ENCODE results near the gene QRICH2.
"Not testable (repeated sequence)": the region's sequence is repeated elsewhere in the genome, so short reads cannot be mapped to it uniquely, and the experiment has no call there.

Gene QRICH2

GRCh38 chr17:76252040-76252954, 55.8 kb downstream of the QRICH2 start:
- DNase-seq (ENCODE audit: low read depth in 3 of 3, low spot score in 1 of 3): no peak

- DNase-seq (ENCODE audit: low read depth in 3 of 3, low spot score in 1 of 3): no peak
Measured at GRCh38 chr17:76251478-76252039, 56.5 kb downstream of the QRICH2 start.

DNA sequence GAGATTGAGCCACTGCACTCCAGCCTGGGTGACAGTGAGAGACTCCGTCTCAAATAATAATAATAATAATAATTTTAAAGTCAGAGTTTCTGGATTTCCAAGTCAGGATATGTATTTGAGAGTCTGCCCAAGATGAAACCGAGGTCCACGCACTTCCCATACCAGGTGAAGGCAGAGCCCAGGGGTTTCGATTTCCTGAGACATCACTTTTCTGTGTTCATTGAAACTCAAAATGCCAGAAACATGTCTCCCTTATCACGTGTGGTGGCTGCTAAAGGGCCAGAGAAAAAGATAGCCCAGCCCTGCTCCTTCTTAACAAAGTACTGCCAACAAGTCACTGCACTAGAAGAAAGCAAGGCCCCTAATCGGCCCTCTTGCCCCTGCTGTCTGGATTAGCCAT, 57.9 kb downstream of the QRICH2 start:
- DNase-seq (ENCODE audit: low read depth in 3 of 3, low spot score in 1 of 3): no peak

GRCh38 chr17:76248013-76248782, 59.9 kb downstream of the QRICH2 start:
- no peak for DNase-seq (ENCODE audit: low read depth in 3 of 3, low spot score in 1 of 3)

- no peak for DNase-seq (ENCODE audit: low read depth in 3 of 3, low spot score in 1 of 3)
Measured at GRCh38 chr17:76247304-76247703, 60.8 kb downstream of the QRICH2 start.

GRCh38 chr17:76246080-76247066, 61.7 kb downstream of the QRICH2 start:
- no peak for DNase-seq (ENCODE audit: low read depth in 3 of 3, low spot score in 1 of 3)

DNA sequence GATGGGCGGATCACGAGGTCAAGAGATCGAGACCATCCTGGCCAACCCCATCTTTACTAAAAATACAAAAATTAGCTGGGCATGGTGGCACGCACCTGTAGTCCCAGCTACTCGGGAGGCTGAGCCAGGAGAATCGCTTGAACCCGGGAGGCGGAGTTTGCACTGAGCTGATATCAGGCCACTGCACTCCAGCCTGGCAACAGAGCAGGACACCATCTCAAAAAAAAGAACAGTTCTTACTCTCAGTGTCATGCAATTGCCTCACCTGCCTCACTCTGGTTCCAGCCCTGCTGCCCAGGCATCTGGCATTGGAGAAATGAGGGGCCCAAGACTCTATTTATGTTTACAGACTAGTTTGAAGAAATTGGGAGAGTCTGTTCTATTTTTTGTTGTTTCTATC, 63.4 kb downstream of the QRICH2 start:
- not testable (repeated sequence) for DNase-seq (ENCODE audit: low read depth in 3 of 3, low spot score in 1 of 3)

DNA sequence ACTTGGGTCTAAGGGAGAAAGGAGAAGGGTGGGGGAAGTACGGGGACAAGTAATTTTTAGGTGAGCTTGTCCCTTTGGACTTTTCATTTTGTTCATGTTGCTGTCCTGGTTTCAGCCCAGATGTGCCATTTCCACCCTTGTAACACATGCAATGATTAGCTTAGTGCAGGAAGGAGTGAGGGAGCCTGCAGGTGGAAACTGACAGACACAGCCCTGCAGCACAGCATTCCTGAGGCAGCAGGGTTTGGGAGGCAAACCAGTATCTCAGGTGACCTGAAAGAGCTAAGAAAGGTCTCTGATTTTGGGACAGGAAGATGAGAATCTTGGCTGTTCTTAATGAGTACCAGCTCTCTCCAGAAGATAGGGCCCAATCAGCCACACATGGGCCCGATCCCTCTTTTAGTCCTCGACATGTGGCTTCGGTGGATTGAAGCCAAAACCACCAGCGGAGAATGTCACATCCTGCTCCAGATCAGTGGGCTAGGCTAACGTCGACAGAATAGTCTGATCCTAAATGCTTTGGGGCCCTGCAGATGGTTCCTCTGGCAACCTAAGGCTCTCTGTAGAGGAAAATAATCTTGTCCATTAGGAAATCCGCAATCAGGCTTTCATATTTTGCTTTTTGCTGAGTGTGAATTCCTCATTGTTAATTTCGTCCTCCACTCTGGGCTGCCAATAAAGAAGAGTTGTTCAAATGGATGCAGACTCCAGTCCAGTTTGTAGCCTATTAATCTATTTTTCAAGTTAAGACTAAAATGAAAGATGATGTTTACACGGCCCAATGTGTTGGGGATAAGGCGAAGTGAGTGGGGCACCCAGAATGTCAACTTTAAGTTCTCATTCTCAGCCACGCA, 64.0 kb downstream of the QRICH2 start:
- DNase-seq (ENCODE audit: low read depth in 3 of 3, low spot score in 1 of 3): no peak

GRCh38 chr17:76241691-76242255, 66.3 kb downstream of the QRICH2 start:
- no peak for DNase-seq (ENCODE audit: low read depth in 3 of 3, low spot score in 1 of 3)

DNA sequence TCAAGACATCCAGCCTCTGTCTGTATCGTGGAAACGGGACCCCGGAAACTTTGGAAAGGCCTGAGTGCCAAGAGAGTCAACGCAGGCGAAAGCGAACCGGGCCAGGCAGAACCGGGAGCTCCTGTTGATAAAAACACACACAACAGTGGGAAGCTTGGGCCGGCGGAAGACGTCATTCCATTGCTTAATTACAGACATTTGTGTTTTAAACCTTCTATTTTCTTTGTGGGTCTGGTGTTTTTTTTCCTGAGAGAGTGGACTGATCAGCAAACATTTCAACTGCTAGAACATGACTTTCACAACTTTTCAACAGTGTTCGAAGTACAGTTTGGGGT, 66.9 kb downstream of the QRICH2 start:
- DNase-seq (ENCODE audit: low read depth in 3 of 3, low spot score in 1 of 3): no peak

DNA sequence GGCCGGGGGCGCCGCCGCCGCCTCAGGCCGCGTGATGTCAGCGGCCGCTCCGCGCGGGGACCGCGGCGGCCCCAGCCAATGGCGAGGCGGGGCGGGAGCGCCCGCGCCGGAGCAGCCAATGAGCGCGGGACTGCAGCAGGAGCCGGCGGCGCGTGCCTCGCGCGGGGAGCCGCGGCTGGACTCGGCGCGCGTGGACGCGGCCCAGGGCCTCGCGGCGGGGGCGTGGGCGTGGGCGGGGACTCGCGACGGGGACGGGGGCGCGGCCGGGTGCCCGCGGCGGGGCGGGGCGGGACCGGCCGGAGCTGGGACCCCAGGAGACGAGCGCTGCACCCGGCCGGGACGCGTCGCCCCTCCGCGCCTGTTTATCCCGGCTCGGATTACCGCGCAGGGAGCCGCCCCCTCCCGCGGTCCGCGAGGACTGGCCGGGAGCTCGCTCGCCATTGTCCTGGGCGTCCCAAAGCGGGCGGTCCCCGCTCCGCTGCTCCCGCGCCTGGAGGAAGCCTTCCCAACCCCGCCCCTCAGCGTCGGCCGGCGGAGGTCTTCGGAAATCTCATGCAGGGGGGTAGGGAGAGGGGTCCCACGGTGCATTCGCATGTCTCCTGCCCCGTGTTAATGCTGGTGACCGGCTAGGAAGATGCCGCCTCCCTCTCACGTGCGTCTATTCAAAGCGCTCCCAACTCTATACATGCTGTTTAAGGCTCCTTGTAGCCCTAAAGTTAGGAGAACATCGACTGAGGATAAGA, 67.4 kb downstream of the QRICH2 start, which contains the start of gene RNF157:
Gene RNF157 (minus strand): TSS at position 33 of the 743 bp plus-strand sequence. CDS start 253 bp downstream, outside the sequence.
- peak; percentile 31 to 47 (median 44) for DNase-seq (ENCODE audit: low read depth in 3 of 3, low spot score in 1 of 3)

- no peak for DNase-seq (ENCODE audit: low read depth in 3 of 3, low spot score in 1 of 3)
Measured at GRCh38 chr17:76239538-76240274, 68.4 kb downstream of the QRICH2 start.

GRCh38 chr17:76238847-76239537, 69.1 kb downstream of the QRICH2 start:
- no peak for DNase-seq (ENCODE audit: low read depth in 3 of 3, low spot score in 1 of 3)

GRCh38 chr17:76237859-76238313, 70.2 kb downstream of the QRICH2 start:
- no peak for DNase-seq (ENCODE audit: low read depth in 3 of 3, low spot score in 1 of 3)

- no peak for DNase-seq (ENCODE audit: low read depth in 3 of 3, low spot score in 1 of 3)
Measured at GRCh38 chr17:76236603-76237002, 71.5 kb downstream of the QRICH2 start.

DNA sequence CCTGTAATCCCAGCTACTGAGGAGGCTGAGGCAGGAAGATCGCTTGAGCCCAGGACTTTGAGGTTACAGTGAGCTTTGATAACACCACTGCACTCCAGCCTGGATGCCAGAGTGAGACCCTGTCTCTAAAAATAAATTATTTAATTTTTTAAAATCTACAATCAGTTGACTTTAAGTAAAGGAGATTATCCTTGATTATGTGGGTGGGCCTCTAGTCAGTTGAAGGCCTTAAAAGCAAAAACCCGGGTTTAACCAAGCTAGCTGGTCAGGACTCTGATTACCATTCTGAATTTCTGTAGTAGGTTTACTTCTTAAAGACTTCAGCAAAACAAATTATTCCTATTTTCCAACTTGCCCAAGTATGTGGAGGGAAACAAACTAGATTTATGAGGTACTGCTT, 72.2 kb downstream of the QRICH2 start:
- no peak for DNase-seq (ENCODE audit: low read depth in 3 of 3, low spot score in 1 of 3)

- no peak for DNase-seq (ENCODE audit: low read depth in 3 of 3, low spot score in 1 of 3)
Measured at GRCh38 chr17:76234354-76234679, 73.8 kb downstream of the QRICH2 start.
